Activated effector memory CD4-positive, alpha-beta T cell treated with Interleukin-2 at 50 U/mL for 16 hours (primary cell): ENCODE measurements around the gene CDH8.
"Not testable (repeated sequence)": the region's sequence is repeated elsewhere in the genome, so short reads cannot be mapped to it uniquely, and the experiment has no call there.

Experiments
- DNase-seq: peaks from one replicate; pipeline ENCODE4 v3.0.0-alpha.2; 2020

CDH8 gene

GRCh38 chr16:61836804-61837393 is 199.3 kb downstream of the CDH8 start:
- DNase-seq: no peak

- DNase-seq: no peak
Measured at GRCh38 chr16:61834082-61834481, 202.2 kb downstream of the CDH8 start.

GRCh38 chr16:61831351-61831917 is 204.8 kb downstream of the CDH8 start:
- DNase-seq: no peak

GRCh38 chr16:61829631-61830030 is 206.6 kb downstream of the CDH8 start:
- DNase-seq: no peak

GRCh38 chr16:61823326-61823725 is 212.9 kb downstream of the CDH8 start:
- no peak for DNase-seq

GRCh38 chr16:61820820-61821219 is 215.4 kb downstream of the CDH8 start:
- no peak for DNase-seq

- no peak for DNase-seq
Measured at GRCh38 chr16:61820398-61820797, 215.8 kb downstream of the CDH8 start.

- no peak for DNase-seq
Measured at GRCh38 chr16:61818850-61819249, 217.4 kb downstream of the CDH8 start.

GRCh38 chr16:61817583-61818278 is 218.5 kb downstream of the CDH8 start:
- DNase-seq: no peak

- DNase-seq: no peak
Measured at GRCh38 chr16:61814726-61815347, 221.4 kb downstream of the CDH8 start.

GRCh38 chr16:61813339-61813738 is 222.9 kb downstream of the CDH8 start:
- DNase-seq: no peak

- DNase-seq: no peak
Measured at GRCh38 chr16:61812251-61812650, 224.0 kb downstream of the CDH8 start.

- DNase-seq: no peak
Measured at GRCh38 chr16:61807551-61807950, 228.7 kb downstream of the CDH8 start.

GRCh38 chr16:61801217-61801616 is 235.0 kb downstream of the CDH8 start:
- DNase-seq: not testable (repeated sequence)

GRCh38 chr16:61798741-61799140 is 237.5 kb downstream of the CDH8 start:
- no peak for DNase-seq

- DNase-seq: no peak
Measured at GRCh38 chr16:61797961-61798507, 238.2 kb downstream of the CDH8 start.

- no peak for DNase-seq
Measured at GRCh38 chr16:61797296-61797795, 238.9 kb downstream of the CDH8 start.

- DNase-seq: no peak
Measured at GRCh38 chr16:61792194-61792909, 243.9 kb downstream of the CDH8 start.

GRCh38 chr16:61791464-61791863 is 244.8 kb downstream of the CDH8 start:
- no peak for DNase-seq

GRCh38 chr16:61781855-61782254 is 254.4 kb downstream of the CDH8 start:
- not testable (repeated sequence) for DNase-seq

- DNase-seq: no peak
Measured at GRCh38 chr16:61780161-61780560, 256.1 kb downstream of the CDH8 start.

- no peak for DNase-seq
Measured at GRCh38 chr16:61770301-61770700, 265.9 kb downstream of the CDH8 start.

- DNase-seq: no peak
Measured at GRCh38 chr16:61763991-61764390, 272.2 kb downstream of the CDH8 start.
